ENCODE measurements around the gene ST14.

- no peak for TF ChIP-seq POLR2AphosphoS5 (IDR thresholded peaks at IDR 0.05)
- no peak for TF ChIP-seq CTCF (IDR thresholded peaks at IDR 0.05)
- TF ChIP-seq POLR2A (IDR thresholded peaks at IDR 0.05) = no peak
- TF ChIP-seq EP300 (IDR thresholded peaks at IDR 0.05) = no peak
These were observed 84.2 kb downstream of the ST14 start for GRCh38 chr11:130243816-130244215.
